Heart right ventricle (tissue), 16 donors: ENCODE data around the gene IGSF3. TPM values are rescaled to one million over a fixed set of nuclear protein-coding genes. Genes with fewer than 3 reads are reported as not detected.
"Not testable (repeated sequence)": the region's sequence is repeated elsewhere in the genome, so short reads cannot be mapped to it uniquely, and the experiment has no call there.

Source experiments
- ATAC-seq, 8 donors: fragments of 200-7000 bp; cut with Tn5 transposase; one replicate each; pipeline ENCODE4 v1.9.1; 2020; ENCODE audit warnings: mild to moderate bottlenecking in 8 of 8, moderate library complexity in 8 of 8, moderate number of reproducible peaks in 1 of 8
- DNase-seq, 2 donors: peaks; one replicate each; pipeline ENCODE4 v3.0.0-alpha.2; 2020
- H3K27ac ChIP-seq, 10 donors: fragments of 200-600 bp; sonication (generic) in 2 of 10; one replicate each; pipeline versions ENCODE4 v1.5.0 to v1.8.0; 2020 to 2022; ENCODE audit warnings: mild to moderate bottlenecking in 3 of 10
- H3K27me3 ChIP-seq, 7 donors: fragments of 200-600 bp; one replicate each; pipeline ENCODE4 v1.8.0; 2021 to 2022; ENCODE audit warnings: mild to moderate bottlenecking in 2 of 7
- H3K36me3 ChIP-seq, 9 donors: fragments of 200-600 bp; sonication (generic) in 1 of 9; one replicate each; pipeline versions ENCODE4 v1.5.0 to v1.8.0; 2020 to 2022; ENCODE audit warnings: mild to moderate bottlenecking in 2 of 9
- H3K4me1 ChIP-seq, 9 donors: fragments of 200-600 bp; sonication (generic) in 1 of 9; one replicate each; pipeline versions ENCODE4 v1.5.0 to v1.8.0; 2020 to 2022; ENCODE audit warnings: mild to moderate bottlenecking in 4 of 9
- H3K4me3 ChIP-seq, 10 donors: fragments of 200-600 bp; sonication (generic) in 2 of 10; one replicate each; pipeline versions ENCODE4 v1.5.0 to v1.8.0; 2020 to 2022; ENCODE audit warnings: mild to moderate bottlenecking in 7 of 10, moderate library complexity in 2 of 10
- H3K9me3 ChIP-seq, 11 donors: fragments of 200-600 bp in 10 of 11; sonication (generic) in 2 of 11; one replicate each; pipeline versions ENCODE4 v1.5.0 to v1.8.0; 2013 to 2022; ENCODE audit warnings: mild to moderate bottlenecking in 2 of 11, control low read depth in 1 of 11, moderate library complexity in 1 of 11
- WGBS, 2 donors: extraction: QIAGEN DNeasy Blood & Tissue Kit; methylation state at CpG; one replicate each; pipeline ENCODE4 v1.1.7; 2013; ENCODE audit warnings: inconsistent platforms in 1 of 2; 5-methylcytosine and 5-hydroxymethylcytosine counted together
- intact Hi-C, 10 donors: fragments of 100-400 bp; cut with DNase I; formaldehyde crosslinking; loops; one replicate each; pipeline versions ENCODE4 v1.11.1 to v1.14.2; 2022
- polyA plus RNA-seq, 2 donors: library from polyadenylated mRNA; stranded (reverse); fragments of 200-250 nt; gene quantifications; one replicate each; pipeline ENCODE4 v1.2.3, GENCODE V29; 2013
- total RNA-seq, 10 donors: library from RNA; stranded (reverse); fragmentation: NEBNext Ultra II Directional in 3 of 10; extraction: Animal tissue kit (Norgen Biotek cat#: 25700) in 3 of 10; gene quantifications; one replicate each; pipeline versions ENCODE4 v1.2.1 to v1.2.4, GENCODE V29; 2021 to 2023
- TF ChIP-seq, protein P1 (sequence below), 9 donors: fragments of 200-600 bp; sonication (generic) in 2 of 9; IDR thresholded peaks; one replicate each; pipeline versions ENCODE4 v1.5.0 to v1.8.0; 2021 to 2022; ENCODE audit warnings: antibody characterized with exemption in 9 of 9, mild to moderate bottlenecking in 5 of 9, moderate library complexity in 1 of 9
- donor health status: Arrhythmogenic right ventricular cardiomyopathy.
- donor health status: ischemic (EF 13 %, LVEDD 7.1; RV severe dilation, severe dysfunction).
- donor health status: healthy with polysubstance abuse.
- donor health status: DM: no; HTN: yes; CAD: no.
- donor health status: DM: no; HTN: no; CAD: no.
- donor health status: ischemic (EF 25% LVEDD 6.9; RV normal size, moderate dysfunction).
- donor health status: ischemic (EF 25% LVEDD 5.7; RV mildly dilated, moderate dysfunction).
- donor health status: healthy.
- donor health status: DM: yes; HTN: yes; CAD: no.
- donor health status: Ischemic cardiomyopathy.
- donor health status: ischemic (EF 35%, LVEDD 5.7; RV mildly dilated, moderate dysfunction).
- donor health status: nonischemic (EF 11% LVEDD 7.7; RV severe dilation, severe dysfunction).
- donor health status: DM: yes; HTN: yes; CAD: no.
- donor health status: PGD.
- donor health status: ischemic (EF 29% LVEDD 5.4; RV normal size, mild dysfunction).
- donor health status: nonischemic (EF 23%, LVEDD 6.1; RV moderate dilation, normal function).

Gene IGSF3
- total and polyA plus RNA-seq, 12 donors = 4.0 to 21.2 (median 12.8) TPM

DNA sequence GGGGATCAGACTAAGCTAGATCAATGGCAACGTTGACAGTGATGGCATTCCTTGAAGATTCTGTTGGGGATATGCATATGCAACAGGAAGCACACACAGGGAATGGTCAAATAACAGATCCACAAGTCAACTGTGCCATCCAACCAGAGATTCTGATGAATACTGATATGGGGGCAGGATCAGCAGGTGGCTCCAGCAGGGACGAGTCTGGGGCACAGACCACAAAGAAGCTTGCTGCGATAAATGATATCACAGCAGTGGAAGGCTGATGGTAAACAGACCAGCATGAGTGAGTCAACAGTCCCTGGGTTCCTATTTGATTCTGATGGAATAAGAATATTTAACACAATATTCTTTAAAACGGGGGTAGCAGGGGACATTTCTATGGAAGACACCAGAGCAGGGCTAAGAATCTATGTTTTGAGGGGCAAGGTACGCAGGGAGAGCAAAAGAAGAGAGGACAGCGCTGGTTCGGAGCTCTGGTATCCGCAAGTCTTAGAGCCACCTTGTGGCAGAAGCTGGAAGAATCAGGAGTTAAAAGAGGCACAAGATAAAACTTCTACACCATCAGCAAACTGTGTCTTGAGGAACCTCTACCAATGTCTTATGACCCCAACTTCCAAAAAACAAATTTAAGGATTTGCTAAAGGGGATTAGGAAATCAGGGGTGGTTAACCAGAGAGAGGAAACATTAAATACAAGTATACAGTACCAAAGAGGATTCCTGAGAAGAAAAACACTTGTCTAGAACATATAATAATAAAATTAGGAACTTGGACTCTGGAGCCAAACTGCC is 71.4 kb downstream of the IGSF3 start:
- peak in 5 of 8 donors; percentile 25 to 61 (median 52) for ATAC-seq
- not testable (repeated sequence) for DNase-seq, H3K4me3 ChIP-seq, H3K27me3 ChIP-seq, H3K9me3 ChIP-seq, H3K36me3 ChIP-seq, H3K27ac ChIP-seq
- intact Hi-C loops = loop anchor here in 2 of 10 donors (1.0 to 2.0 kb wide), 2 partner anchors 21 to 22 kb away; no protein-coding TSS in a partner anchor
- WGBS, 2 donors = 18 to 20% methylated on average over 8 of the region's 8 CpGs
- TF ChIP-seq, protein P1, sequence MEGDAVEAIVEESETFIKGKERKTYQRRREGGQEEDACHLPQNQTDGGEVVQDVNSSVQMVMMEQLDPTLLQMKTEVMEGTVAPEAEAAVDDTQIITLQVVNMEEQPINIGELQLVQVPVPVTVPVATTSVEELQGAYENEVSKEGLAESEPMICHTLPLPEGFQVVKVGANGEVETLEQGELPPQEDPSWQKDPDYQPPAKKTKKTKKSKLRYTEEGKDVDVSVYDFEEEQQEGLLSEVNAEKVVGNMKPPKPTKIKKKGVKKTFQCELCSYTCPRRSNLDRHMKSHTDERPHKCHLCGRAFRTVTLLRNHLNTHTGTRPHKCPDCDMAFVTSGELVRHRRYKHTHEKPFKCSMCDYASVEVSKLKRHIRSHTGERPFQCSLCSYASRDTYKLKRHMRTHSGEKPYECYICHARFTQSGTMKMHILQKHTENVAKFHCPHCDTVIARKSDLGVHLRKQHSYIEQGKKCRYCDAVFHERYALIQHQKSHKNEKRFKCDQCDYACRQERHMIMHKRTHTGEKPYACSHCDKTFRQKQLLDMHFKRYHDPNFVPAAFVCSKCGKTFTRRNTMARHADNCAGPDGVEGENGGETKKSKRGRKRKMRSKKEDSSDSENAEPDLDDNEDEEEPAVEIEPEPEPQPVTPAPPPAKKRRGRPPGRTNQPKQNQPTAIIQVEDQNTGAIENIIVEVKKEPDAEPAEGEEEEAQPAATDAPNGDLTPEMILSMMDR (IDR thresholded peaks at IDR 0.05) = peak in 8 of 9 donors; percentile 43 to 65 (median 50)
- H3K4me1 ChIP-seq = peaks cover 0 to 13% (median 3%) of the 10 kb centered on the region in 9 donors

DNA sequence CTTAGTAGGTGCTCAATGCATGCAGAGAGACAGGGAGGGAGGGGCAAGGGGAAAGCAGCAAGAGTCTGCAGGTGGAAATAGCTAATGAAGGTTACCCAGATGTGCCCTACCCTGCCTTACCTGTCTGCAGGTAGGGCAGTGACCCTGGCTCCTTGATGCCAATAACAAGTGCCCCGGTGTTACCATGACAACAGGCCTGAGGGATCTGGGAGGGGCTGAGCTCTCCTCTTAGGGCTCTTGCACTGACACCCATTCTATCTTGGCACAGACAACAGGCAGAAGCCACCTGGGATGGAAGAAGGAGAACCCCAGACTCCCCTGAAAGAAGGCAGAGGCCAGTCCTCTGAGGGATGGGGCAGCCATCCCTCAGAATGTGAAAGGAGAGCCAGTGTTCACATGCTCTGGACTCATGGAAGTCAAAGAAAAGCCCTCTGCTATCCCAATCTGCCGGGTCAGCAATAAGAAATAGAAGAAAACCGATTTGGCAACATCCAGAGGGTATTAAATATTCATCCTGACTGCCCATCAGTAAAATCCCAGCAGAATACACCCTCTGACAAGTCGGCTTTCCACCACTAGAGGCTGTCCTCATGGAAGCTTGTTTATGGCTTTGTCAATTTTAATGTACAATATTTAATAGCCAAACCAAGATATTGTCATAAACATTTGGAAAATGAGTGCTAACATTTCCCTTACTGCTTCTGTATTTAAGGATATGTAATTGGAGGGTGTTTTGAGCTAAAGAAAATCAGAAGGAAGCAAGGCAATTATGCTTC is 72.3 kb downstream of the IGSF3 start:
- not testable (repeated sequence) for H3K9me3 ChIP-seq, DNase-seq, H3K4me3 ChIP-seq, H3K36me3 ChIP-seq, H3K27me3 ChIP-seq, H3K27ac ChIP-seq, ATAC-seq
- intact Hi-C loops = loop anchor here in 1 of 10 donors (2.0 kb wide), 1 partner anchor 20 kb away; no protein-coding TSS in a partner anchor
- H3K4me1 ChIP-seq = peaks cover 0 to 14% (median 3%) of the 10 kb centered on the region in 9 donors
- 81 to 82% methylated on average over 4 of the region's 4 CpGs for WGBS, 2 donors
- TF ChIP-seq, protein P1 (IDR thresholded peaks at IDR 0.05) = peak in 3 of 9 donors; percentile 18 to 31 (median 18)

DNA sequence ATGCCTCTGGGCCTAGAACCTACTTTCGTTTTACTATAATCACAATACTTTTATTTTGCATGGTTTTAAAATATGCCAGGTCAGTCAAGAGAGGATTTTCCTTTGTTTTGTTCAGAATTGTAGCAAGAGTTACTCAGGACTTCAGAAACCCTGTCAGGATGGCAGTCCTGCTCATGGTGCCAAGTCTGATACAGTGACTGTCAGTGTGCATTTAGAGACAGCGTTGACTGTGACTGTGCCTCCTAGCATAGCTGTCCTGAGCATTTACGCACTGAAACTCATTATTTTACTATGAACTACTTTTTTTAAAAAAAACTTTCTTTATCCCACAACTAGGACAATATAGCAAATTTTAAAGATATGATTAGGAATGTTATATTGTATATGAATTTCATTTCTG is 73.6 kb downstream of the IGSF3 start:
- Histone ChIP-seq H3K27ac (peak overlapping the region in 8 of 10 donors; percentile 31 to 72 (median 62)), H3K4me1 (peaks cover 0 to 23% (median 5%) of the 10 kb centered on the region in 9 donors)
- H3K4me3 ChIP-seq, DNase-seq, H3K9me3 ChIP-seq, H3K36me3 ChIP-seq, H3K27me3 ChIP-seq: not testable (repeated sequence)
- ATAC-seq = peak in 6 of 8 donors; percentile 32 to 77 (median 67)
- intact Hi-C loops = loop anchor here in 1 of 10 donors (2.0 kb wide), 1 partner anchor 19 kb away; no protein-coding TSS in a partner anchor
- 75 to 79% methylated on average over 3 of the region's 3 CpGs for WGBS, 2 donors

DNA sequence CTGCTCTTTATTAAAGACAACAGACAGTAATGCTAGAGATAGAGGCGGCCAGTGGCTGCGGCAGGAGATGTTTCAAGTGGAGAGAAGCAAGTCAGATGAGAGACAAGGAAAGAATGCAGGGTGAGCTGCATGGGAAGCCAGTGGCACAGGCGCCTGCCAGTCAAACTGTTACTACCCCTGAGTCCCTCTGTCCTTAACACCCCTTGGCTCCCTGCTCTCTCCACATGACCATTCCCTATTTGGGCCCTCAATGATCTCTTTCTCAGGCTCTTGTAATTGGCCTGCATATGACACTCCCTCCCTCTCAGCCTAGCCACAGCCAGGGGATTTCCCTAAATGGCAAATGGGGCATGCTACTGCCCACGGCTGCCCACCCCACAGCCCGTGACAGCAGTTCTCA is 74.1 kb downstream of the IGSF3 start:
- H3K36me3 ChIP-seq, H3K27me3 ChIP-seq, H3K4me3 ChIP-seq, H3K9me3 ChIP-seq, intact Hi-C loops: not testable (repeated sequence)
- ATAC-seq = peak; percentile 79 to 95 (median 86)
- Histone ChIP-seq H3K27ac (peak overlapping the region in 8 of 10 donors; percentile 27 to 72 (median 62)), H3K4me1 (peaks cover 0 to 24% (median 7%) of the 10 kb centered on the region in 9 donors)
- WGBS, 2 donors = 48 to 67% methylated on average over 4 of the region's 5 CpGs
- DNase-seq = peak in 1 of 2 donors; percentile 27

DNA sequence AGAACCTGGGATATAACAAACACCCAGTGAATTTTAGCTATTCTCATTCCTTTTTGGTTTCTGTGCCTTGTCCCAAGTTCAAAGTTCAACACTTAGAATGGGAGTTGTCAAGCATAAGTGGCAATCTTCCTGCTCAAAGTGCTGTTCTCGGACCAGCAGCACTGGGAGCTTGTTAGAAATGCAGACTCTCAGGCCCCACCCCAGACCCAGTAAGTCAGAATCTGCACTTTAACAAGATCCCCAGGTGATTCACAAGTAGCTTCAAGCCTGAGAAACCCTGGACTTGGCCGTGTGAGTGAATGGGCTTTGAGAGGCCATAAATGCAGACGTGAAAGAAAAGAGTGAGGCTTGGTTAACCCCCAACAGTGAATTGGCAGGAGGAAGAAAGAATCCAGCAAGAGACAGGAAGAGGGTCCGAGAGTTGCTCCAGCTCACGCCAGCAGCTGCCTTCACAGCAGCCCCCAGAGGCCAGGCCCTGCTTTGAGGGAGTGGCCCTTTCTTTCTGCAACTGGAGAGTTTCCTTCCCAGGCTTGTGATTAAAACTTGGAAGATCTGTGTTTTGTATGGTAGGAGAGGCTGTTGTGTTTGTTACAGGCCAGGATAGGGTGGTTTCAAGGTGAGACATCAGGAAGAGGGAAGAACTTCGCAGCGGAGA is 75.5 kb downstream of the IGSF3 start:
- ATAC-seq, H3K36me3 ChIP-seq, intact Hi-C loops, H3K27me3 ChIP-seq, H3K4me3 ChIP-seq, DNase-seq, H3K9me3 ChIP-seq: not testable (repeated sequence)
- 81% methylated on average over 6 to 7 of the region's 7 CpGs for WGBS, 2 donors
- H3K27ac ChIP-seq = peak overlapping the region in 2 of 10 donors; percentile 40 to 58
- peaks cover 0 to 35% (median 11%) of the 10 kb centered on the region in 9 donors for H3K4me1 ChIP-seq

DNA sequence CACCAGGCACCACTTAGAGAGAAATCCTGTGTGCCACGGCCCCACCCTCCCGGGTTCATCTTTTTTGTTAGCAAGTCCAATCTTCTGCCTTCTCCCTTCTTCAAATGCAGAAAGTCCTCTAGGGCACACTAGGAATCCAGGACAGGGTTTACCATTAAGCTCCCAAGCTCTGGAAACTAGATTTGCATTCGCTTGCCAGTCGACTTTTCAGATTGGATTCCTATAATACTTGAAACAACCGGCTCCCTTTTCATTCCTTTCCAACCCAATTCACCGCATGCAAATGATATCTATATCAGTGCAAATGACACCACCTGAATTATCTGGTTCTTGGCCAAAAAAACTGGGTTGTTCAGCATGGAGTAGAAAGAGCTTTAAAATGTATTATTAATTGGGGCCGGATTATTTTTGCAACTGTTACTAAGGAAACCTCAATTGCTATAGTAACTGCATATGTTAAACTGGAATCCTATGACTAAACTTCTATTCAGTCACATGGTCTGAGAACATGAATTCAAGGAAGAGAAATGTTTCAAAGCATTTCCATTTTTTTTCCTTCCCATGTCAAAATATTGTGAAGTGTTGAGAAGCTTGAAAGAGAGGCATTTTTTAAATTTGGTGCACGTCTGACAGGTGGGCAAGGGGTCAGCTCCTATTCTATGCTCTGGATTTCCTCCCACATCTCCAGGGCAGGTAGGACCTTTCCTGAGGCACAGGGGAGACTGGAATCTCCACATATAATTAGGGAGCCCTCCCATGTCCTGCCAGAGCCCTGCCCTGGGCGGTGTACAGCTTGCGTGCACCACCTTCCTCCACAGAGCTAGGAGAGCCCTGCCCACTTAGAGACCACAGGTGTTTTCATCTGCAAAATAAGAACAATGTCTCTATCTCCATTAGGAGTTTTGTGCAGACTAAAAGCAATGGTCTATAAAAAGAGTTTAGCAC is 76.3 kb downstream of the IGSF3 start:
- H3K27ac ChIP-seq, ATAC-seq, H3K4me3 ChIP-seq, H3K9me3 ChIP-seq, H3K27me3 ChIP-seq, intact Hi-C loops, DNase-seq, H3K36me3 ChIP-seq: not testable (repeated sequence)
- peaks cover 0 to 31% (median 11%) of the 10 kb centered on the region in 9 donors for H3K4me1 ChIP-seq
- 82 to 95% methylated on average over 4 to 5 of the region's 10 CpGs for WGBS, 2 donors

DNA sequence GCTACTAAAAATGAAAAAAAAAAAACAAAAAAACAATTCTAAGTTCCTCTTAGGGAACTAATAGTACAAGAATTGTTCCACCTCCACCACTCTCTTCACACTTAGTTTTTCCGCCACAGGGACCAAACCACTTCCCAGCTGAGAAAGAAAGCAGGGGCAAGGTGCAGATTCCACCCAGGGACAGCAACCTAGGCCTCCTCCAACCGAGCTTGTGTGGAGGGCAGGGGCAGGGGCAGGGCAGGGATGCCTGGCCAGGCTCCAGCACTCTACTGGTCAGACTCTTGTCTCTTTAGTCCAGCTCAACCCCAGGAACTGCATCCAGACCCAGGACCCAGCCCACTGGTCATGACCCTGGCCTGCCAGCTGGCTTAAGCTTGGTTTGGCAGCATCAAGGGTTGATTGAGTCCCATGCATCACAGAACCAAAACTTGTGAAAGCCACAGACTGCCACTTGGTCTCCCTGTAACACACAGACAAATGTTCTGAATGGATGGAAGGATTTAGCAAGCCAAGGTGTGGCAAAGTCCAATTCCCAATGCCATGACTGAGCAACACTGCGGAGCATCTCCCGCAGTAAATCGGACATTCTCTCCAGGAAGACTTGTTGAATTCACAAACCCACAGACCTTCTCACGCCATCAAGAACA is 77.1 kb downstream of the IGSF3 start:
- intact Hi-C loops, DNase-seq, H3K27me3 ChIP-seq, ATAC-seq, H3K27ac ChIP-seq, H3K9me3 ChIP-seq, H3K4me3 ChIP-seq, H3K36me3 ChIP-seq: not testable (repeated sequence)
- peaks cover 0 to 24% (median 11%) of the 10 kb centered on the region in 9 donors for H3K4me1 ChIP-seq
- 93 to 96% methylated on average over 6 of the region's 6 CpGs for WGBS, 2 donors
